ENCODE results near the gene PRDM8.

The PRDM8 gene

DNA sequence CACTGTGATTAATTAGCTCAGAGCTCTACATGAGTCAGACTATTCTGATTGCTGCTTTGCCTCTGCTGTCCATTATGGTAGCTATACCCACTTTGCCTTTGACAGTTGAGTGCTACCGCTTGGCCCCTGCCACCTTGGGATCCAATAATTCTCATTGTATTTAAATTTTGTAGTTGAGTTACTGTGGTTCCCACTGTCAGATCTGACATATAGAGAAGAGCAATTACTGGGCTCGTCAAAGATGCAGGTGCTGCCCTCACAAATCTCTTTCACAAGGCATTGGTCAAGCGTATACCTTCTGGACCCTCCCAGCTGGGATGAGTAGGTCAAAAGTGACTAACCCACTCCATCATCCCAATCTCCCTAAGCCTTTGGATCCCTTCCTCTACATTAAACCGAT, 18.3 kb upstream of the PRDM8 start:
- TF ChIP-seq EZH2phosphoT487 (conservative IDR thresholded peaks at IDR 0.05; ENCODE audit: low read length) = no peak
- TF ChIP-seq, protein P1, sequence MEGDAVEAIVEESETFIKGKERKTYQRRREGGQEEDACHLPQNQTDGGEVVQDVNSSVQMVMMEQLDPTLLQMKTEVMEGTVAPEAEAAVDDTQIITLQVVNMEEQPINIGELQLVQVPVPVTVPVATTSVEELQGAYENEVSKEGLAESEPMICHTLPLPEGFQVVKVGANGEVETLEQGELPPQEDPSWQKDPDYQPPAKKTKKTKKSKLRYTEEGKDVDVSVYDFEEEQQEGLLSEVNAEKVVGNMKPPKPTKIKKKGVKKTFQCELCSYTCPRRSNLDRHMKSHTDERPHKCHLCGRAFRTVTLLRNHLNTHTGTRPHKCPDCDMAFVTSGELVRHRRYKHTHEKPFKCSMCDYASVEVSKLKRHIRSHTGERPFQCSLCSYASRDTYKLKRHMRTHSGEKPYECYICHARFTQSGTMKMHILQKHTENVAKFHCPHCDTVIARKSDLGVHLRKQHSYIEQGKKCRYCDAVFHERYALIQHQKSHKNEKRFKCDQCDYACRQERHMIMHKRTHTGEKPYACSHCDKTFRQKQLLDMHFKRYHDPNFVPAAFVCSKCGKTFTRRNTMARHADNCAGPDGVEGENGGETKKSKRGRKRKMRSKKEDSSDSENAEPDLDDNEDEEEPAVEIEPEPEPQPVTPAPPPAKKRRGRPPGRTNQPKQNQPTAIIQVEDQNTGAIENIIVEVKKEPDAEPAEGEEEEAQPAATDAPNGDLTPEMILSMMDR (IDR thresholded peaks at IDR 0.05; ENCODE audit: insufficient read depth, low read length, poor library complexity, severe bottlenecking) = no peak
- Histone ChIP-seq H3K27ac (ENCODE audit: low read depth, low read length) (no peak overlapping the region), H2AFZ (ENCODE audit: low read depth, low read length, severe bottlenecking) (no peak overlapping the region), H3K36me3 (ENCODE audit: low read length) (no peaks in the 10 kb centered on the region), H3K4me3 (ENCODE audit: insufficient read depth, low read length, poor library complexity, severe bottlenecking) (no peak overlapping the region), H3K9me2 (replicated peaks; ENCODE audit: insufficient read depth, low read length) (no peaks in the 10 kb centered on the region), H3K4me2 (ENCODE audit: low read depth, low read length, poor library complexity, severe bottlenecking) (no peak overlapping the region), H4K20me1 (ENCODE audit: low read depth, low read length) (no peaks in the 10 kb centered on the region), H3K9ac (ENCODE audit: low read length) (no peak overlapping the region), H3K79me2 (ENCODE audit: insufficient read depth, low read length) (no peaks in the 10 kb centered on the region), H3F3A (ENCODE audit: insufficient read depth) (no peaks in the 10 kb centered on the region), H3K27me3 (ENCODE audit: low read length) (no peaks in the 10 kb centered on the region), H3K9me3 (ENCODE audit: insufficient read depth, low read length) (no peaks in the 10 kb centered on the region)

DNA sequence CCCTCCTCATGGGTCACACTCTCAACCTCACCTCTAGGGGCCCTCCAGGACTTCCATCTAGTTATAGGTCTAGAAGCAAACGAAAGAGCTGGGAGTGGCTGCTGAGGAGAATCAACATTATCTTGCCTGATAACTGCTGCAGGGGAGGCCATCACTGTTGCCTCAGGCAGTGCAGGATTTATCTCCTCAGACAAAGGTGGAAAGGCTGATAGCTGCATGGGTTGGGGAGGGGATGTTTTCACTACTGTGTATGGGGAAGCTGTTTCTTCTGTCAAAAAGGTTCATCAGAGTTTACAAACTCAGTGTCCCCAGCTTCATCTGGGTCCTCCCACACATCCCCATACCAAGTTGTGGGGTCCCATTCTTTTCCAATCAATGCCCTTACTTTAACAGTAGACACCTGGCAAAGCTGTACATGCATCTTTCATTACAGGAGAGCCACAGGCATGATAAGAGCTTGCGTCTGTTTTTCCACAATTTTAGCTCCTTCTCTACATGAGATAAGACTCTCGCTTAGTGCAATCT, 17.6 kb upstream of the PRDM8 start:
- Histone ChIP-seq H3K36me3 (ENCODE audit: low read length) (no peaks in the 10 kb centered on the region), H3K4me2 (ENCODE audit: low read depth, low read length, poor library complexity, severe bottlenecking) (no peak overlapping the region), H3K79me2 (ENCODE audit: insufficient read depth, low read length) (no peaks in the 10 kb centered on the region), H3K9ac (ENCODE audit: low read length) (no peak overlapping the region), H3K4me3 (ENCODE audit: insufficient read depth, low read length, poor library complexity, severe bottlenecking) (no peak overlapping the region), H4K20me1 (ENCODE audit: low read depth, low read length) (no peaks in the 10 kb centered on the region), H3K9me3 (ENCODE audit: insufficient read depth, low read length) (no peaks in the 10 kb centered on the region), H3F3A (ENCODE audit: insufficient read depth) (no peaks in the 10 kb centered on the region), H3K9me2 (replicated peaks; ENCODE audit: insufficient read depth, low read length) (no peaks in the 10 kb centered on the region), H3K27ac (ENCODE audit: low read depth, low read length) (no peak overlapping the region), H3K27me3 (ENCODE audit: low read length) (no peaks in the 10 kb centered on the region), H2AFZ (ENCODE audit: low read depth, low read length, severe bottlenecking) (no peak overlapping the region)
- no peak for TF ChIP-seq EZH2phosphoT487 (conservative IDR thresholded peaks at IDR 0.05; ENCODE audit: low read length)
- TF ChIP-seq, protein P1 (IDR thresholded peaks at IDR 0.05; ENCODE audit: insufficient read depth, low read length, poor library complexity, severe bottlenecking) = no peak

DNA sequence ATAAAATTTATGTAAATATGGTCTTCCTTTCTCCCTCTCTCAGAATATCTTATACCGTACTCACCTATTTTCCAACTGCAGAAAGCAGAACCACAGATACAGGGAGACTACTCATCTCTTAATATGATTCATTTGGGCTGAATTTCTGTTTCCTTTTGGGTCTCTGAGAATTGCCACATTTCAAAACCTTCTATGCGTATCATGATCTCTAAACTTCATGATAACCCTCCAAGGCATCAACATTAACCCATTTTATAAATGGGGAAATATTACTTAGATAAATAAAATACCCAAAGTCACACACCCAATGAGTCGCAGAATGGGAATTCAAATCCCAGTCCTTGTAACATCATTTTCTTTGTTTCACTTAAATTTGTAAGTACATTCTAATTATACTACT, 16.6 kb upstream of the PRDM8 start:
- H4K20me1 ChIP-seq (ENCODE audit: low read depth, low read length) = no peaks in the 10 kb centered on the region
- H2AFZ ChIP-seq (ENCODE audit: low read depth, low read length, severe bottlenecking) = no peak overlapping the region
- no peaks in the 10 kb centered on the region for H3K36me3 ChIP-seq (ENCODE audit: low read length)
- H3K4me2 ChIP-seq (ENCODE audit: low read depth, low read length, poor library complexity, severe bottlenecking) = no peak overlapping the region
- no peak overlapping the region for H3K27ac ChIP-seq (ENCODE audit: low read depth, low read length)
- no peak for TF ChIP-seq EZH2phosphoT487 (conservative IDR thresholded peaks at IDR 0.05; ENCODE audit: low read length)
- TF ChIP-seq, protein P1 (IDR thresholded peaks at IDR 0.05; ENCODE audit: insufficient read depth, low read length, poor library complexity, severe bottlenecking) = no peak
- H3F3A ChIP-seq (ENCODE audit: insufficient read depth) = no peaks in the 10 kb centered on the region
- no peaks in the 10 kb centered on the region for H3K9me2 ChIP-seq (replicated peaks; ENCODE audit: insufficient read depth, low read length)
- no peaks in the 10 kb centered on the region for H3K79me2 ChIP-seq (ENCODE audit: insufficient read depth, low read length)
- H3K9me3 ChIP-seq (ENCODE audit: insufficient read depth, low read length) = no peaks in the 10 kb centered on the region
- no peaks in the 10 kb centered on the region for H3K27me3 ChIP-seq (ENCODE audit: low read length)
- no peak overlapping the region for H3K4me3 ChIP-seq (ENCODE audit: insufficient read depth, low read length, poor library complexity, severe bottlenecking)
- no peak overlapping the region for H3K9ac ChIP-seq (ENCODE audit: low read length)
